ENCODE measurements around the gene BACH1. TPM values are rescaled to one million over a fixed set of nuclear protein-coding genes. Genes with fewer than 3 reads are reported as not detected.

The BACH1 gene
- total RNA-seq, 1 donor from 2014 or later = 49.4 TPM

GRCh38 chr21:29342363-29342957 lies 43.7 kb downstream of the BACH1 start:
- Mint-ChIP-seq H3K4me1 (ENCODE audit: unreplicated experiment) (peaks cover 30% of the 10 kb centered on the region), H3K4me3 (ENCODE audit: unreplicated experiment) (peak overlapping the region; percentile 1), H3K27me3 (ENCODE audit: unreplicated experiment) (peaks cover 2% of the 10 kb centered on the region), H3K9me3 (ENCODE audit: unreplicated experiment) (no peaks in the 10 kb centered on the region), H3K27ac (ENCODE audit: unreplicated experiment) (peak overlapping the region; percentile 50), H3K36me3 (ENCODE audit: low read depth, unreplicated experiment) (no peaks in the 10 kb centered on the region)
- no peak for DNase-seq (ENCODE audit: low spot score)
- no peak for TF ChIP-seq CTCF (IDR thresholded peaks at IDR 0.05; ENCODE audit: unreplicated experiment)

GRCh38 chr21:29343519-29343918 lies 44.8 kb downstream of the BACH1 start:
- no peaks in the 10 kb centered on the region for H3K36me3 Mint-ChIP-seq (ENCODE audit: low read depth, unreplicated experiment)
- DNase-seq (ENCODE audit: low spot score) = no peak
- H3K4me3 Mint-ChIP-seq (ENCODE audit: unreplicated experiment) = no peak overlapping the region
- no peaks in the 10 kb centered on the region for H3K9me3 Mint-ChIP-seq (ENCODE audit: unreplicated experiment)
- peak overlapping the region; percentile 36 for H3K27ac Mint-ChIP-seq (ENCODE audit: unreplicated experiment)
- peaks cover 2% of the 10 kb centered on the region for H3K27me3 Mint-ChIP-seq (ENCODE audit: unreplicated experiment)
- TF ChIP-seq CTCF (IDR thresholded peaks at IDR 0.05; ENCODE audit: unreplicated experiment) = no peak
- H3K4me1 Mint-ChIP-seq (ENCODE audit: unreplicated experiment) = peaks cover 30% of the 10 kb centered on the region

GRCh38 chr21:29346281-29346680 lies 47.6 kb downstream of the BACH1 start:
- peaks cover 26% of the 10 kb centered on the region for H3K4me1 Mint-ChIP-seq (ENCODE audit: unreplicated experiment)
- H3K4me3 Mint-ChIP-seq (ENCODE audit: unreplicated experiment) = no peak overlapping the region
- peaks cover 2% of the 10 kb centered on the region for H3K27me3 Mint-ChIP-seq (ENCODE audit: unreplicated experiment)
- no peaks in the 10 kb centered on the region for H3K36me3 Mint-ChIP-seq (ENCODE audit: low read depth, unreplicated experiment)
- no peak for TF ChIP-seq CTCF (IDR thresholded peaks at IDR 0.05; ENCODE audit: unreplicated experiment)
- no peak overlapping the region for H3K27ac Mint-ChIP-seq (ENCODE audit: unreplicated experiment)
- H3K9me3 Mint-ChIP-seq (ENCODE audit: unreplicated experiment) = no peaks in the 10 kb centered on the region
- no peak for DNase-seq (ENCODE audit: low spot score)

- H3K27ac Mint-ChIP-seq (ENCODE audit: unreplicated experiment) = no peak overlapping the region
- no peak for DNase-seq (ENCODE audit: low spot score)
- no peaks in the 10 kb centered on the region for H3K9me3 Mint-ChIP-seq (ENCODE audit: unreplicated experiment)
- H3K36me3 Mint-ChIP-seq (ENCODE audit: low read depth, unreplicated experiment) = no peaks in the 10 kb centered on the region
- H3K4me3 Mint-ChIP-seq (ENCODE audit: unreplicated experiment) = no peak overlapping the region
- H3K4me1 Mint-ChIP-seq (ENCODE audit: unreplicated experiment) = peaks cover 25% of the 10 kb centered on the region
- peaks cover 2% of the 10 kb centered on the region for H3K27me3 Mint-ChIP-seq (ENCODE audit: unreplicated experiment)
- TF ChIP-seq CTCF (IDR thresholded peaks at IDR 0.05; ENCODE audit: unreplicated experiment) = no peak
Measured at GRCh38 chr21:29346771-29347170, 48.0 kb downstream of the BACH1 start.

- no peak for TF ChIP-seq CTCF (IDR thresholded peaks at IDR 0.05; ENCODE audit: unreplicated experiment)
- Mint-ChIP-seq H3K4me1 (ENCODE audit: unreplicated experiment) (peaks cover 20% of the 10 kb centered on the region), H3K27me3 (ENCODE audit: unreplicated experiment) (peaks cover 3% of the 10 kb centered on the region), H3K4me3 (ENCODE audit: unreplicated experiment) (no peak overlapping the region), H3K9me3 (ENCODE audit: unreplicated experiment) (no peaks in the 10 kb centered on the region), H3K27ac (ENCODE audit: unreplicated experiment) (no peak overlapping the region), H3K36me3 (ENCODE audit: low read depth, unreplicated experiment) (no peaks in the 10 kb centered on the region)
- DNase-seq (ENCODE audit: low spot score) = no peak
Measured at GRCh38 chr21:29347274-29347681, 48.6 kb downstream of the BACH1 start.
